Osteocyte (in vitro differentiated cells): ENCODE measurements around the gene SNX25. TPM values are rescaled to one million over a fixed set of nuclear protein-coding genes. Genes with fewer than 3 reads are reported as not detected.

Source experiments
- DNase-seq: peaks from one replicate; pipeline ENCODE4 v3.0.0; 2021; ENCODE audit warnings: mixed read lengths; ENCODE audit not compliant: unreplicated experiment; ENCODE audit errors: extremely low spot score
- H3K27ac Mint-ChIP-seq: one replicate; pipeline ENCODE4 v1.8.0; 2021; ENCODE audit warnings: mild to moderate bottlenecking, mixed read lengths; ENCODE audit not compliant: unreplicated experiment
- H3K27me3 Mint-ChIP-seq: one replicate; pipeline ENCODE4 v1.8.0; 2021; ENCODE audit warnings: mixed read lengths; ENCODE audit not compliant: unreplicated experiment
- H3K36me3 Mint-ChIP-seq: one replicate; pipeline ENCODE4 v1.8.0; 2021; ENCODE audit warnings: mixed read lengths; ENCODE audit not compliant: unreplicated experiment
- H3K4me1 Mint-ChIP-seq: one replicate; pipeline ENCODE4 v1.8.0; 2021; ENCODE audit warnings: mixed read lengths; ENCODE audit not compliant: unreplicated experiment
- H3K4me3 Mint-ChIP-seq: one replicate; pipeline ENCODE4 v1.8.0; 2021; ENCODE audit warnings: mild to moderate bottlenecking, moderate library complexity, mixed read lengths; ENCODE audit not compliant: unreplicated experiment
- H3K9me3 Mint-ChIP-seq: one replicate; pipeline ENCODE4 v1.8.0; 2021; ENCODE audit warnings: mixed read lengths; ENCODE audit not compliant: unreplicated experiment
- CTCF ChIP-seq: fragments of 200-600 bp; sonication (generic); IDR thresholded peaks from 2 replicates; pipeline ENCODE4 v1.5.0; 2021; ENCODE audit warnings: antibody characterized with exemption, mild to moderate bottlenecking, moderate library complexity
- total RNA-seq: library from RNA; stranded (reverse); gene quantifications from 2 replicates; pipeline ENCODE4 v1.2.1, GENCODE V29; 2021

Gene SNX25
- total RNA-seq, 1 donor from 2014 or later, result 44.4 TPM

GRCh38 chr4:185405296-185405999 is 196.1 kb downstream of the SNX25 start:
- DNase-seq, result no peak
- H3K4me1 Mint-ChIP-seq, result no peaks in the 10 kb centered on the region
- no peaks in the 10 kb centered on the region for H3K27me3 Mint-ChIP-seq
- TF ChIP-seq CTCF, result no peak
- H3K27ac Mint-ChIP-seq, result no peak overlapping the region
- peaks cover 52% of the 10 kb centered on the region for H3K36me3 Mint-ChIP-seq
- no peak overlapping the region for H3K4me3 Mint-ChIP-seq
- peaks cover 6% of the 10 kb centered on the region for H3K9me3 Mint-ChIP-seq

GRCh38 chr4:185408432-185408831 is 199.0 kb downstream of the SNX25 start:
- no peaks in the 10 kb centered on the region for H3K4me1 Mint-ChIP-seq
- H3K27me3 Mint-ChIP-seq, result no peaks in the 10 kb centered on the region
- peaks cover 6% of the 10 kb centered on the region for H3K9me3 Mint-ChIP-seq
- H3K36me3 Mint-ChIP-seq, result peaks cover 45% of the 10 kb centered on the region
- no peak overlapping the region for H3K4me3 Mint-ChIP-seq
- H3K27ac Mint-ChIP-seq, result no peak overlapping the region
- no peak for TF ChIP-seq CTCF
- DNase-seq, result no peak

- TF ChIP-seq CTCF, result no peak
- no peaks in the 10 kb centered on the region for H3K4me1 Mint-ChIP-seq
- no peak overlapping the region for H3K27ac Mint-ChIP-seq
- no peak for DNase-seq
- H3K9me3 Mint-ChIP-seq, result peaks cover 6% of the 10 kb centered on the region
- H3K27me3 Mint-ChIP-seq, result no peaks in the 10 kb centered on the region
- H3K36me3 Mint-ChIP-seq, result peaks cover 38% of the 10 kb centered on the region
- no peak overlapping the region for H3K4me3 Mint-ChIP-seq
These were observed 202.5 kb downstream of the SNX25 start for GRCh38 chr4:185411849-185412248.

- peaks cover 6% of the 10 kb centered on the region for H3K9me3 Mint-ChIP-seq
- H3K27me3 Mint-ChIP-seq, result no peaks in the 10 kb centered on the region
- no peak overlapping the region for H3K4me3 Mint-ChIP-seq
- H3K27ac Mint-ChIP-seq, result no peak overlapping the region
- TF ChIP-seq CTCF, result no peak
- H3K4me1 Mint-ChIP-seq, result no peaks in the 10 kb centered on the region
- DNase-seq, result no peak
- H3K36me3 Mint-ChIP-seq, result peaks cover 42% of the 10 kb centered on the region
These were observed 203.0 kb downstream of the SNX25 start for GRCh38 chr4:185412412-185412811.

Other genes starting within 250 kb of the SNX25 start
- gene HELT, start 191.1 kb upstream of the SNX25 start, total RNA-seq, result not detected in 2 replicates
- gene SLC25A4, start 66.3 kb upstream of the SNX25 start, total RNA-seq, result 25.6 and 27.7 TPM in 2 replicates
- gene CFAP97, start 5.6 kb upstream of the SNX25 start, total RNA-seq, result 45.8 and 54.0 TPM in 2 replicates
- gene LRP2BP, start 186.3 kb downstream of the SNX25 start, total RNA-seq, result 0.31 and 0.59 TPM in 2 replicates
- gene ANKRD37, start 187.2 kb downstream of the SNX25 start, total RNA-seq, result 4.2 and 5.3 TPM in 2 replicates
- 26.5 and 28.6 TPM in 2 replicates for gene UFSP2, start 216.4 kb downstream of the SNX25 start, total RNA-seq